Endothelial cell of umbilical vein (primary cell): ENCODE results near the gene SGPL1. TPM values are rescaled to one million over a fixed set of nuclear protein-coding genes. Genes with fewer than 3 reads are reported as not detected.
A peak's percentile ranks its signal among the peaks of the same experiment; 100 is the strongest.

Experiments
- BruUV-seq: library from RNA; stranded (reverse); fragments of 400-500 nt; replicated peaks from 2 replicates; lab custom pipeline; 2021; lab: Mats Ljungman, UMichigan
- CTCF ChIA-PET: fragments of 300-600, 350-600 bp; sonication (Branson Sonifier 250); formaldehyde crosslinking; loops from one replicate; lab custom pipeline; 2021; ENCODE audit warnings: antibody characterized with exemption, inconsistent platforms; lab: Charles Lee
- POLR2A ChIA-PET: fragments of 300-600, 350-600 bp; sonication (Branson Sonifier 250); formaldehyde crosslinking; loops from one replicate; lab custom pipeline; 2021; ENCODE audit warnings: antibody characterized with exemption, inconsistent platforms; lab: Charles Lee
- DNase-seq: peaks from one replicate; pipeline ENCODE4 v3.0.0-alpha.2; 2011; ENCODE audit warnings: low read depth, low spot score
- FAIRE-seq: peaks from 2 replicates; lab custom pipeline; 2011; peaks lifted over from hg19 to GRCh38; lab: Jason Lieb, UNC
- H2AFZ ChIP-seq: 2 replicates; pipeline ENCODE4 v1.6.0; 2012; ENCODE audit warnings: low read depth, low read length, control low read depth, inconsistent platforms
- H3K27ac ChIP-seq: 2 replicates; pipeline ENCODE4 v1.5.1; 2011; ENCODE audit warnings: low read depth, mild to moderate bottlenecking, control low read depth, low read length, moderate library complexity; ENCODE audit not compliant: insufficient read depth
- H3K27me3 ChIP-seq, 2 experiments: 2 replicates each; pipeline versions ENCODE4 v1.6.0 to v1.6.1; 2011; ENCODE audit warnings: low read length in 2 of 2, mixed read lengths in 1 of 2; ENCODE audit not compliant: control insufficient read depth in 2 of 2, insufficient read depth in 2 of 2
- H3K36me3 ChIP-seq, 2 experiments: 2 replicates in 1 of 2; 3 replicates in 1 of 2; pipeline ENCODE4 v1.5.1; 2011; ENCODE audit warnings: low read length in 2 of 2, mild to moderate bottlenecking in 1 of 2, moderate library complexity in 1 of 2; ENCODE audit not compliant: control insufficient read depth in 2 of 2, insufficient read depth in 2 of 2; ENCODE audit errors: extremely low read depth in 1 of 2
- H3K4me1 ChIP-seq: 3 replicates; pipeline ENCODE4 v1.5.1; 2011; ENCODE audit warnings: mild to moderate bottlenecking, low read length; ENCODE audit not compliant: control insufficient read depth, insufficient read depth; ENCODE audit errors: extremely low read depth
- H3K4me2 ChIP-seq: 2 replicates; pipeline ENCODE4 v1.6.1; 2011; ENCODE audit warnings: low read length, control low read depth, mixed read lengths; ENCODE audit not compliant: insufficient read depth
- H3K4me3 ChIP-seq, 3 experiments: fragments of 200-600 bp in 1 of 3; sonication (generic), shearing (Covaris generic) in 1 of 3; replicated peaks in 1 of 3; 2 replicates each; pipeline ENCODE4 v1.5.1; 2011 to 2016; ENCODE audit warnings: control low read depth in 3 of 3, low read length in 3 of 3, mild to moderate bottlenecking in 2 of 3, inconsistent platforms in 1 of 3, low read depth in 1 of 3, moderate library complexity in 1 of 3; ENCODE audit not compliant: insufficient read depth in 1 of 3
- H3K79me2 ChIP-seq: 2 replicates; pipeline ENCODE4 v1.6.0; 2012; ENCODE audit warnings: low read length, inconsistent platforms; ENCODE audit not compliant: control insufficient read depth, insufficient read depth
- H3K9ac ChIP-seq: replicated peaks from 2 replicates; pipeline ENCODE3; 2011; ENCODE audit warnings: low read length, control low read depth; ENCODE audit not compliant: insufficient read depth; ENCODE audit errors: extremely low read depth
- H3K9me1 ChIP-seq: replicated peaks from 3 replicates; pipeline ENCODE4 v1.6.0; 2011; ENCODE audit warnings: mild to moderate bottlenecking, low read length; ENCODE audit not compliant: control insufficient read depth, insufficient read depth; ENCODE audit errors: extremely low read depth
- H3K9me3 ChIP-seq: replicated peaks from 2 replicates; pipeline ENCODE4 v1.5.1; 2012; ENCODE audit warnings: low read length, inconsistent platforms; ENCODE audit not compliant: control insufficient read depth, insufficient read depth
- H4K20me1 ChIP-seq: replicated peaks from 2 replicates; pipeline ENCODE3; 2011; ENCODE audit warnings: mild to moderate bottlenecking, low read length; ENCODE audit not compliant: control insufficient read depth, insufficient read depth; ENCODE audit errors: extremely low read depth
- POLR2A ChIP-seq: IDR thresholded peaks from 2 replicates; pipeline ENCODE4 v1.6.1; 2012; ENCODE audit warnings: low read depth, mild to moderate bottlenecking, control low read depth, low read length
- POLR2AphosphoS5 ChIP-seq: IDR thresholded peaks from 2 replicates; pipeline ENCODE4 v1.6.1; 2012; ENCODE audit warnings: low read depth, mild to moderate bottlenecking, control low read depth, low read length, moderate library complexity; ENCODE audit not compliant: insufficient read depth
- dilution Hi-C: fragments of 300-500 bp; cut with MboI; formaldehyde crosslinking; loops from one replicate; pipeline ENCODE4 v1.15.0; 2019; ENCODE audit warnings: low sequenced_read_pairs; ENCODE audit not compliant: extremely low pct_ligation_motif_present
- intact Hi-C: fragments of 100-400 bp; cut with micrococcal nuclease; formaldehyde crosslinking; loops from one replicate; pipeline ENCODE4 v1.10.0; 2022
- polyA plus RNA-seq, 4 experiments: library from polyadenylated mRNA; depleted of rRNA in 3 of 4; stranded (reverse) in 3 of 4; unstranded in 1 of 4; fragments of >200 nt; gene quantifications; 2 replicates each; pipeline versions ENCODE4 v1.2.1 to v1.2.3, GENCODE V29; 2011 to 2012; ENCODE audit warnings: missing spikeins in 1 of 4
- total RNA-seq: library from RNA; stranded (reverse); gene quantifications from 2 replicates; pipeline ENCODE4 v1.2.3, GENCODE V29; 2021
- TF ChIP-seq, protein P1 (sequence below), 2 donors: IDR thresholded peaks; 1 replicate in 1 of 2; 2 replicates in 1 of 2; pipeline ENCODE4 v1.5.1; 2011; ENCODE audit warnings: low read length in 2 of 2, mild to moderate bottlenecking in 2 of 2, moderate library complexity in 2 of 2, control low read depth in 1 of 2, inconsistent platforms in 1 of 2, low read depth in 1 of 2; ENCODE audit not compliant: insufficient read depth in 1 of 2; ENCODE audit errors: extremely low read depth in 1 of 2
- TF ChIP-seq, protein P2 (sequence below): IDR thresholded peaks from 2 replicates; pipeline ENCODE4 v1.6.1; 2011; ENCODE audit not compliant: insufficient read depth, insufficient read length

Gene SGPL1
- total and polyA plus RNA-seq, 2 donors (not counting 3 experiments of a cell fraction or from before 2014, with no cell fraction given) = 11.4 to 25.2 TPM

DNA sequence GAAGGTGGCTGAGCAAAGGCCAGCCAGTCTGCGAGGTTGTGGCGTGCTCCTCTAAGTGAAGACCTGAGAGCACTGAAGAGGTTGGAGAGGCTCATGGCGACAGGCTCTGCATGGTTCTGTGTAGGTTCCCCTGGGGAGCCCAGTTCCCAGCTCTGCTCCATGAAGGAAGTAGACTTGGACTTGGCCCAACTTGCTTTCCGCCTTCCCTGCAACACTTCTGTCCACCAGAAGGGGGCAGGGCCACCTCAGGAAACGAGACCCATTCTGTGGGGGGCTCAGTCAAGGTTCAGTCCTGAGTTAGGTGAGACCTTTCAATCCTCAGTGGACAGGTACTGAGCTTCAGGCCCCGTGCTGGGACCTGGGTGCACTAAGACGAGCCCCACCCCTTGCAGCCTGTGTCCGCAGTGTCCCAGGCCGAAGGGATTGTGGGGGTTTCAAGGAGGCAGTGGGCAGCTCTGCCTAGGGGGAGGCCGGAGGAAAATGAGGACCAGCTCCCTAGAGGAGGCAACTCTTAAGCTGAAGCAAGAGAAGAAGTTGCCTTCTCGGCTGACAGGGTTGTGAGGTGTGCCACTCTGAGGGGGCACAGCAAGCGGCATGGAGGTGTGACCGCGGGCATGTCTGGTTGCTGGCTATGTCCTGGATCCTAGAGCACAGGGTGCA is 87.6 kb downstream of the SGPL1 start:
- Histone ChIP-seq H3K27me3 (peaks cover 4 to 10% of the 10 kb centered on the region in 2 experiments), H2AFZ (no peak overlapping the region), H3K4me1 (no peaks in the 10 kb centered on the region), H3K9ac (no peak overlapping the region), H3K4me2 (no peak overlapping the region), H3K79me2 (no peaks in the 10 kb centered on the region), H3K36me3 (no peaks in the 10 kb centered on the region), H3K27ac (no peak overlapping the region), H4K20me1 (no peaks in the 10 kb centered on the region), H3K9me3 (no peaks in the 10 kb centered on the region), H3K9me1 (no peaks in the 10 kb centered on the region), H3K4me3 (no peak overlapping the region)
- peak; percentile 56 for DNase-seq
- dilution Hi-C loops (no loop called here), intact Hi-C loops (loop anchor here (1.0 kb wide), 3 partner anchors 306 to 382 kb away; no protein-coding TSS in a partner anchor)
- FAIRE-seq = peak; percentile 94
- no TSS peak for BruUV-seq
- ChIA-PET POLR2A (no interaction called here), CTCF (interaction anchor here (0.6 to 6.0 kb wide), 39 partner anchors 8 to 475 kb away, joined by 3 to 80 read pairs (median 4); no protein-coding TSS in a partner anchor)
- TF ChIP-seq, protein P1, sequence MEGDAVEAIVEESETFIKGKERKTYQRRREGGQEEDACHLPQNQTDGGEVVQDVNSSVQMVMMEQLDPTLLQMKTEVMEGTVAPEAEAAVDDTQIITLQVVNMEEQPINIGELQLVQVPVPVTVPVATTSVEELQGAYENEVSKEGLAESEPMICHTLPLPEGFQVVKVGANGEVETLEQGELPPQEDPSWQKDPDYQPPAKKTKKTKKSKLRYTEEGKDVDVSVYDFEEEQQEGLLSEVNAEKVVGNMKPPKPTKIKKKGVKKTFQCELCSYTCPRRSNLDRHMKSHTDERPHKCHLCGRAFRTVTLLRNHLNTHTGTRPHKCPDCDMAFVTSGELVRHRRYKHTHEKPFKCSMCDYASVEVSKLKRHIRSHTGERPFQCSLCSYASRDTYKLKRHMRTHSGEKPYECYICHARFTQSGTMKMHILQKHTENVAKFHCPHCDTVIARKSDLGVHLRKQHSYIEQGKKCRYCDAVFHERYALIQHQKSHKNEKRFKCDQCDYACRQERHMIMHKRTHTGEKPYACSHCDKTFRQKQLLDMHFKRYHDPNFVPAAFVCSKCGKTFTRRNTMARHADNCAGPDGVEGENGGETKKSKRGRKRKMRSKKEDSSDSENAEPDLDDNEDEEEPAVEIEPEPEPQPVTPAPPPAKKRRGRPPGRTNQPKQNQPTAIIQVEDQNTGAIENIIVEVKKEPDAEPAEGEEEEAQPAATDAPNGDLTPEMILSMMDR (IDR thresholded peaks at IDR 0.05; ENCODE audit: extremely low read depth in 1 of 2, insufficient read depth in 1 of 2, low read depth in 1 of 2, low read length in 2 of 2) = peak; percentile 89 to 91
- TF ChIP-seq POLR2A (no peak), POLR2AphosphoS5 (no peak)
- TF ChIP-seq, protein P2, sequence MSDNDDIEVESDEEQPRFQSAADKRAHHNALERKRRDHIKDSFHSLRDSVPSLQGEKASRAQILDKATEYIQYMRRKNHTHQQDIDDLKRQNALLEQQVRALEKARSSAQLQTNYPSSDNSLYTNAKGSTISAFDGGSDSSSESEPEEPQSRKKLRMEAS = no peak
